Measurements from ENCODE around the gene NAB1. TPM values are rescaled to one million over a fixed set of nuclear protein-coding genes. Genes with fewer than 3 reads are reported as not detected.

Gene NAB1, protein sequence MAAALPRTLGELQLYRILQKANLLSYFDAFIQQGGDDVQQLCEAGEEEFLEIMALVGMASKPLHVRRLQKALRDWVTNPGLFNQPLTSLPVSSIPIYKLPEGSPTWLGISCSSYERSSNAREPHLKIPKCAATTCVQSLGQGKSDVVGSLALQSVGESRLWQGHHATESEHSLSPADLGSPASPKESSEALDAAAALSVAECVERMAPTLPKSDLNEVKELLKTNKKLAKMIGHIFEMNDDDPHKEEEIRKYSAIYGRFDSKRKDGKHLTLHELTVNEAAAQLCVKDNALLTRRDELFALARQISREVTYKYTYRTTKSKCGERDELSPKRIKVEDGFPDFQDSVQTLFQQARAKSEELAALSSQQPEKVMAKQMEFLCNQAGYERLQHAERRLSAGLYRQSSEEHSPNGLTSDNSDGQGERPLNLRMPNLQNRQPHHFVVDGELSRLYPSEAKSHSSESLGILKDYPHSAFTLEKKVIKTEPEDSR
- total RNA-seq (2022; extraction: Qiagen RNA extraction): 26.2 to 48.1 TPM (median 36.2 TPM) in 5 replicates

DNA sequence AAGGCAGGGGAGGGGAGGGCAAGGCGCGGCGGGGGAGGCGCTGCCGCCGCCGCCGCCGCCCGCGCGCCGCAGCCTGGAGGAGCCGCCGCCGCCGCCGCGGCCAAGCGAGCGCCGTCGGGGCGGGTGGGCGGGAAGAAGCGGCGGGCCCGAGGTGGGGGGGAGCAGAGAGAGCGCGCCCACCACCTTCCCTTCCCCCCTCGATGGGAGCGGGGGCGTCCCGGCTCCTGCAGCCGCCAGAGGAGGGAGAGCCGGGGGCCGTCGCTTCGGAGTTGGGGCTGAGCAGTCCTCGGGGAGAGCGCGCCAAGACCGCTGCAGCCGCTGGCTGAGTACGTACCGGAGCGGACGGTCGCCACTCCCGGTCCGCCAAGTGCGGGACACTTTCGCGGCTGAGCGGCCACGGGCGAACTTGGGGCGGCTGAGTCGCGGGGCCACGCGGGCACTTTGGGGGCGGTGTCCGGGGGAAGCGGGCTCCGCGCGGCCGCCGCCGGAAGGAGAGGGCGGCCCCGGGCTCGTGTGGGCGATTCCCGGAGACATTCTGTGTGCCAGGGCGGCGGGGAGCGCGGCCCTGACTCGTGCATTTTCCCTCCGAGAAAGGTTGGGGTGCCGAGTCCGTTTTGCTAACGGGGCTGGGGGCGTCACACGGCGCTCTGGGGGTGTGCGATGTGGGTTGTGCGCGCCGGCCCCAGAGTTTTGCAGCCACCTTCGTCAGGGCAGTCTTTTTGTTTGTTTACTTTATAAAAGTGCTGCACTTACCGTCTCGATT lies at the start of gene NAB1:
Gene NAB1 (plus strand): TSS at position 49 of the 763 bp plus-strand sequence. CDS start 10,094 bp downstream, outside the sequence.

Other genes starting within 250 kb of the NAB1 start
- 22.7 to 36.4 TPM (median 33.1 TPM) in 5 replicates for gene MFSD6, start 240.7 kb upstream of the NAB1 start, total RNA-seq (2022; extraction: Qiagen RNA extraction)
- gene NEMP2, start 114.4 kb upstream of the NAB1 start, total RNA-seq (2022; extraction: Qiagen RNA extraction): 7.1 to 8.4 TPM (median 7.3 TPM) in 5 replicates
- 82.3 to 152 TPM (median 109 TPM) in 5 replicates for gene GLS, start 231.7 kb downstream of the NAB1 start, total RNA-seq (2022; extraction: Qiagen RNA extraction)